ENCODE measurements around the gene XCL1.
"Not testable (repeated sequence)": the region's sequence is repeated elsewhere in the genome, so short reads cannot be mapped to it uniquely, and the experiment has no call there.

The XCL1 gene, protein sequence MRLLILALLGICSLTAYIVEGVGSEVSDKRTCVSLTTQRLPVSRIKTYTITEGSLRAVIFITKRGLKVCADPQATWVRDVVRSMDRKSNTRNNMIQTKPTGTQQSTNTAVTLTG

DNA sequence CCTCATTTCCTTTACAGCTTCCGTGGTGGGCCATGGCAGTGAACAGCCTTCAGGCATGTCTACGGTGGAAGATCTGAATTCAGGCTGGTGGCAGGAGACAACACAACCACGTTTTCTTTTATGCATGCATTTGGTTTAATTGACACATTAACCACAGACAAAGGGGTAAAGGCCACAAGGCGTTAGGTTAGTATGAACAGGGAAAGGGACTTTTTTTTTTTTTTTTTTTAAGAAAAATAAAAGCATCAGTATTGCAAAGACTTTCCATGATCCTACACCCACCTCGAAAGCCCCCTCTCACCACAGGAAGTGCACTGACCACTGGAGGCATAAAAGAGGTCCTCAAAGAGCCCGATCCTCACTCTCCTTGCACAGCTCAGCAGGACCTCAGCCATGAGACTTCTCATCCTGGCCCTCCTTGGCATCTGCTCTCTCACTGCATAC lies at the start of gene XCL1:
Gene XCL1, plus strand, starts transcription at position 361 of the 444 bp plus-strand sequence. Its CDS starts 33 bp downstream, at position 394.
- DNase-seq, result not testable (repeated sequence)

DNA sequence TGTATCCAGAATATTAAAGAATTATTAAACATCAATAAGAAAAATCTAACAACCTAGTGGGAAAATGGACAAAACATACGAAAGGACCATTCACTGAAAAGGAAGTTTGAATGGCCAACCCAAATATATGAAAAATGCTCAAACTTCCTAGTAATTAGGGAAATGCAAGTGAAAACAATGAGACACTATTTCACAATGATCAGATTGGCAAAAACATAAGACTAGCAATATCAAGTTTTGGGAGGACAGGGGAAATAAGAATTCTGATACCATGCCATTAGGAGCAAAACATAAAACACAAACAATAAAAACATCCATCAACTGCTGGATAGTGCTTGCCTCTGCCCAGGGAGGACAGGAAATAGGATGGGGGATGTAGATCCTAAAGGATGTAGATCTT lies 46.9 kb upstream of the XCL1 start:
- DNase-seq, result no peak

DNA sequence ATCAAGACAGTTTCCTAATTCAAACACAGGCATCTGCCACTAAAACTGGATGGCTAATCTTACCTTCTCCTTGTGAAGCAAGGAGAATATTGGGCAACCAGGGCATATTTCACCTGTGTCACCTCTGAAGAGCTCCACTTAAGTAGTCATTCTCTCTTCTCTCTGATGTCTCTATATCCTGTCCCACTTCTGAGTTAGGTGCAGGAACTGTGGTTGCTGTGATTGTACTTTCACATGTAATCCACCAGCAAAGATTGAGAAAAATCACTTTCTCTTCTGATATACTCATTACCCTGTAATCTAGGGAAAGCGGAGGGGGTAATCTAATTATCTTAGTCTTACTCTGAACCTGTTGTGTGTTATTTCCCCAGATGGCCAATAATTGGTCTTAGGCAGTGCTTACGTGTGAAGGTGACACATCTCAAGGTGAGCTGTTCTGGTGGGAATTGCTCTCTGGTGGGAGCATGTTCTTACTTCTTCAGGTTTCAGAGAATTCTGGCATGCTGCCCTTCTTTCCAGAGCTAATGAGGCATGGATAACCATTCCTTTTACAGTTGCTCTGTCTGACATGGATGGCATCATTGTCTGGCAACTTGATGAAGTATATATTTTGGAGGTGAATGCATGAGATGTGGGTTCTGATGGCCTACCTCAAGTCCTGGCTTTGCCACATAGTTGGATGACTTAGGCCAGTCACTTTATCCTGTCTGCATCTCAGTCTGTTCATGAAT lies 44.6 kb upstream of the XCL1 start:
- DNase-seq, result no peak

- DNase-seq, result no peak
These were observed 40.9 kb upstream of the XCL1 start for GRCh38 chr1:168535536-168535935.

- DNase-seq, result not testable (repeated sequence)
These were observed 35.6 kb upstream of the XCL1 start for GRCh38 chr1:168540798-168541197.

GRCh38 chr1:168542978-168543377 lies 33.4 kb upstream of the XCL1 start:
- DNase-seq, result not testable (repeated sequence)

DNA sequence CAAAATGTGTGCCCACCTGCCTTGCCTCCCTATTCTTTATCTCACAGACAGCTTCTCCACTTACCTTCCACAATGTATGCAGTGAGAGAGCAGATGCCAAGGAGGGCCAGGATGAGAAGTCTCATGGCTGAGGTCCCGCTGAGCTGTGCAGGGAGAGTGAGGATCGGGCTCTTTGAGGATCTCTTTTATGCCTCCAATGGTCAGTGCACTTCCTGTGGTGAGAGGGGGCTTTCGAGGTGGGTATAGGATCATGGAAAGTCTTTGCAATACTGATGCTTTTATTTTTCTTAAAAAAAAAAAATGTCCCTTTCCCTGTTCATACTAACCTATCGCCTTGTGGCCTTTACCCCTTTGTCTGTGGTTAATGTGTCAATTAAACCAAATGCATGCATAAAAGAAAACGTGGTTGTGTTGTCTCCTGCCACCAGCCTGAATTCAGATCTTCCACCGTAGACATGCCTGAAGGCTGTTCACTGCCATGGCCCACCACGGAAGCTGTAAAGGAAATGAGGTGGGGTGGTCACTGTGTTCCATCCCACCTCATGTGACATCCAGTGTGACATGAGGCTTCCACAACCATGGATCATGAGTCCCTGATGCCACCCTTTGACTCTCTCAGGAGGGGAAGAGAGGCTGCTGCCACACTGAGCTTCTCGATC lies 32.4 kb upstream of the XCL1 start, which contains the start of gene XCL2:
Gene XCL2, minus strand, starts transcription at position 158 of the 659 bp plus-strand sequence. Its CDS starts 33 bp downstream, at position 125.
- DNase-seq, result not testable (repeated sequence)

- DNase-seq, result peak; percentile 24
These were observed 30.5 kb upstream of the XCL1 start for GRCh38 chr1:168545678-168546552.

DNA sequence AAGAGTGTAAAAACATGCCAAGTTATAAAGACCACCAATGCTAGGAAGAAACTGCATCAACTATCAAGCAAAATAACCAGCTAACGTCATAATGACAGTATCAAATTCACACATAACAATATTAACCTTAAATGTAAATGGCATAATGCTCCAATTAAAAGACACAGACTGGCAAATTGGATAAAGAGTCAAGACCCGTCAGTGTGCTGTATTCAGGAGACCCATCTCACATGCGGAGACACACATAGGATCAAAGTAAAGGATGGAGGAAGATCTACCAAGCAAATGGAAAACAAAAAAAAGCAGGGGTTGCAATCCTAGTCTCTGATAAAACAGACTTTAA lies 29.9 kb upstream of the XCL1 start:
- not testable (repeated sequence) for DNase-seq

GRCh38 chr1:168550971-168551370 lies 25.4 kb upstream of the XCL1 start:
- no peak for DNase-seq

GRCh38 chr1:168551688-168552087 lies 24.7 kb upstream of the XCL1 start:
- DNase-seq, result no peak

- no peak for DNase-seq
These were observed 23.4 kb upstream of the XCL1 start for GRCh38 chr1:168552961-168553360.

GRCh38 chr1:168553680-168554553 lies 22.5 kb upstream of the XCL1 start:
- no peak for DNase-seq

GRCh38 chr1:168554603-168555483 lies 21.6 kb upstream of the XCL1 start:
- DNase-seq, result no peak

DNA sequence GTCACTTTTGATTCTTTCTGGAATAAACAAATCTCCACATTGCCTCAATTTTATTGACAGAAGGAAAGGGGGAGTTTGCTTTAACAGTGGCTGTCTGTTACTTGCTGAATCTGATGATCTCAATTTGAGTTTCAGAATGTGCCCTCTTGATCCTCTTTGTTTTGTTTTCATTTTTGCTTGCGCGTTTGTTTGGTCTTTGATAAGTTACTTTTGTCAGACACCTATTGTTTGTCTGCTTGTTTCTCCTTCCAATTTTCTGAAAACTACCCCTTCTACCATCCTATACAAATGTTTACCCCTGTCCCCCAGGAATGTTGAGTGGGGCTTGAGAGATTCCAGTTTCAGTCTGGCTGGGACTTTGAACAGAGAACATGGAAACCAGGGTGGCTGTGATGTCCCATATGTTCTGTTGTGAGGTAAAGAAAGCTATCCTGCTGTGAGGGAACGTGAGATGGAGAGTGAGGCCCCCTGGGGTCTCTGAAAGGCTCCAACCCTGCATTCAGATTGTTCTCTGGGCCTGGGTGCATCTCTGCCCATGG lies 20.8 kb upstream of the XCL1 start:
- no peak for DNase-seq

DNA sequence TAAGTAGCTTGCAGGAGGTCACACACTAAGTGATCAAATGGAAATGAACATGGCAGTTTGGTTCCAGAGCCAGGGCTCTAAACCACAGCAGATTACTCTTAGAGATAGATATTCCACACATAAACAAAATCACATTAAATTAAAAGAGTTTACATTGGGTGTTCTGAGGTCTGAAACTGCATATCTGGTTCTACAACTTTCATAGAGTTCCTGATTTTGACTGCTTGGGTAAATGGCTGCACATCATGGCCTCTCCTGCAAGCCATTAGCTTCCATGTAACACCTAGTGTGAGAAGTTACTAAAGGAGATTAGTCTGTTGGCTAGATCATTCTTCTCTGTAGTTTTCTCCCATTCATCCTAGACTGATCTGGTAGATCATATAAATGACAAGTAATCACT lies 19.8 kb upstream of the XCL1 start:
- no peak for DNase-seq

GRCh38 chr1:168560370-168560769 lies 16.0 kb upstream of the XCL1 start:
- no peak for DNase-seq

GRCh38 chr1:168561989-168562388 lies 14.4 kb upstream of the XCL1 start:
- no peak for DNase-seq

GRCh38 chr1:168565825-168566224 lies 10.6 kb upstream of the XCL1 start:
- DNase-seq, result no peak

DNA sequence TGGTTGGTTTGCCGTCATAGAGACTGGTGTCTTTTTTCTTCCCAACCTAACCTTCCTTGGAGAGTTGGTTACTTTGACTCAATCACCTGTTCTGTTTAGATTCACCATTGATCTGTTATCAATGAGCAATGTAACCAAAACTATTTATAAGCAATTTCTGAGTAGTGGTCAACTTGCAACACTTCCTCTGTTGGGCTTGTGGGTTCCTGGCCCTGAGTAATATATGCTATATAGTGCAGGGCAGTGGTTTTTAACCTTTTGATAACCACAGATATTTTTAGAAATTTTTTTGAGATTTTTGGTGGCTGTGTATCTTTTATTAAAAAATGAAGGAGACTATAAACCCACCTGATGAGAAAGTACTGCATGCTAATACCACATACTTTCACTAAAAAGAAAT lies 9.4 kb upstream of the XCL1 start:
- DNase-seq, result no peak

DNA sequence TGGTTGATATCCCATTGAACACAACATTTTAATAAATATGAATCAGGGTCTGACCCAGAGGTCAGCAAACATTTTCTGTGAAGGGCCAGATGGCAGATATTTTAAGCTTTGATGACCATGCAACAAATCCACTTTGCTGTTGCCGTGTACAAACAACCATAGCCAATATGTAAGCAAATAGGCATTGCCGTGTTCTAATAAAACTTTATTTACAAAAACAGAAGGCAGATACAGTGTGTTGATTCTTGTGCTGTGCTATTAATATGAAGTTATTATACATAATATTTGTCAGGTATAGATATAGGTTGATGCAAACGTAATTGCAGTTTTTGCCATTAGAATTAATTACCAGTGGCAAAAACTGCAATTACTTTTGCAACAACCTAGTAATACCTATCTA lies 8.8 kb upstream of the XCL1 start:
- DNase-seq, result no peak

All from RPMI8226 (cell line).